Spleen (tissue), 11 donors: ENCODE data around the gene STRBP. TPM values are rescaled to one million over a fixed set of nuclear protein-coding genes. Genes with fewer than 3 reads are reported as not detected.

Source experiments
- DNase-seq: peaks from one replicate; pipeline ENCODE4 v3.0.0-alpha.2; 2020
- H3K27ac ChIP-seq, 8 donors: fragments of 200-600 bp; sonication (generic) in 7 of 8; 1 replicate in 4 of 8; 2 replicates in 4 of 8; pipeline versions ENCODE4 v1.5.0 to v1.8.0; 2016 to 2021; ENCODE audit warnings: inconsistent platforms in 4 of 8, mild to moderate bottlenecking in 4 of 8, moderate library complexity in 1 of 8
- H3K27me3 ChIP-seq, 7 donors: fragments of 200-600 bp; sonication (generic) in 6 of 7; replicated peaks in 1 of 7; 1 replicate in 4 of 7; 2 replicates in 3 of 7; pipeline versions ENCODE4 v1.5.0 to v1.8.0; 2016 to 2021; ENCODE audit warnings: inconsistent platforms in 3 of 7, mild to moderate bottlenecking in 1 of 7
- H3K36me3 ChIP-seq, 6 donors: fragments of 200-600 bp; sonication (generic) in 5 of 6; 1 replicate in 4 of 6; 2 replicates in 2 of 6; pipeline versions ENCODE4 v1.5.0 to v1.8.0; 2016 to 2021; ENCODE audit warnings: inconsistent platforms in 2 of 6
- H3K4me1 ChIP-seq, 6 donors: fragments of 200-600 bp; sonication (generic) in 5 of 6; 1 replicate in 3 of 6; 2 replicates in 3 of 6; pipeline versions ENCODE4 v1.5.0 to v1.8.0; 2016 to 2021; ENCODE audit warnings: inconsistent platforms in 3 of 6
- H3K4me3 ChIP-seq, 8 donors: fragments of 200-600 bp; sonication (generic) in 7 of 8; 1 replicate in 4 of 8; 2 replicates in 4 of 8; pipeline versions ENCODE4 v1.5.0 to v1.8.0; 2016 to 2021; ENCODE audit warnings: inconsistent platforms in 4 of 8, mild to moderate bottlenecking in 4 of 8, moderate library complexity in 2 of 8
- H3K9me3 ChIP-seq, 8 donors: fragments of 200-600 bp; sonication (generic) in 7 of 8; 1 replicate in 4 of 8; 2 replicates in 4 of 8; pipeline versions ENCODE4 v1.5.0 to v1.8.0; 2016 to 2021; ENCODE audit warnings: inconsistent platforms in 4 of 8
- CTCF ChIP-seq, 11 experiments: fragments of 200-600 bp in 7 of 11; fragments of 450-650 bp in 4 of 11; sonication (generic) in 4 of 11; IDR thresholded peaks in 8 of 11; conservative IDR thresholded peaks in 3 of 11; 1 replicate in 7 of 11; 2 replicates in 4 of 11; pipeline versions ENCODE4 v1.4.0 to v1.8.0; 2016 to 2021; ENCODE audit warnings: antibody characterized with exemption in 11 of 11, inconsistent platforms in 4 of 11, mild to moderate bottlenecking in 1 of 11
- POLR2A ChIP-seq, 3 donors: fragments of 450-650 bp; IDR thresholded peaks; one replicate each; pipeline ENCODE4 v1.5.1; 2017; ENCODE audit warnings: antibody characterized with exemption in 3 of 3, mild to moderate bottlenecking in 1 of 3
- POLR2AphosphoS5 ChIP-seq, 3 donors: sonication (generic); formaldehyde crosslinking; IDR thresholded peaks; one replicate each; pipeline ENCODE4 v1.5.1; 2017; ENCODE audit warnings: antibody characterized with exemption in 3 of 3
- WGBS, 5 donors: extraction: QIAGEN DNeasy Blood & Tissue Kit in 3 of 5; methylation state at CpG; one replicate each; pipeline versions ENCODE4 v1.1.5 to v1.1.7; 2013 to 2018; 5-methylcytosine and 5-hydroxymethylcytosine counted together
- intact Hi-C: fragments of 100-400 bp; cut with DNase I; formaldehyde crosslinking; loops from one replicate; pipeline ENCODE4 v1.15.0; 2023; ENCODE audit warnings: low total_unique reads
- polyA plus RNA-seq, 3 donors: library from polyadenylated mRNA; stranded (reverse); fragments of 200-250 nt; gene quantifications; one replicate each; pipeline ENCODE4 v1.2.1, GENCODE V29; 2013
- total RNA-seq, 7 donors: library from RNA; depleted of rRNA in 3 of 7; stranded (reverse); fragments of >200 nt in 3 of 7; fragmentation: NEBNext Ultra II Directional in 4 of 7; extraction: Animal tissue kit (Norgen Biotek cat#: 25700) in 4 of 7; gene quantifications; one replicate each; pipeline versions ENCODE4 v1.1.0 to v1.2.1, GENCODE V29; 2016 to 2021
- donor health status: healthy with polysubstance abuse.
- donor health status: DM: no; HTN: no; CAD: no; lungs with moderate emphysema.
- donor health status: DM: no; HTN: no; CAD: no.
- donor health status: Bipolar disorder and iron deficiency.
- donor health status: healthy.
- donor health status: DM: no; HTN: no; CAD: no.
- donor health status: DM: yes; HTN: yes; CAD: no.

Gene STRBP
- total and polyA plus RNA-seq, 10 donors, result 23.8 to 57.1 (median 36.7) TPM

- H3K4me1 ChIP-seq, result peaks cover 0 to 21% (median 9%) of the 10 kb centered on the region in 6 donors
- WGBS, 5 donors, result 71 to 84% (median 78%) methylated on average over 3 of the region's 3 CpGs
- H3K27ac ChIP-seq, result no peak overlapping the region
- intact Hi-C loops, result no loop called here
- H3K27me3 ChIP-seq, result no peaks in the 10 kb centered on the region
- H3K36me3 ChIP-seq, result peaks cover 0 to 23% (median 0%) of the 10 kb centered on the region in 6 donors
- H3K4me3 ChIP-seq, result no peak overlapping the region
- H3K9me3 ChIP-seq, result no peaks in the 10 kb centered on the region
- DNase-seq, result no peak
- TF ChIP-seq POLR2A (IDR thresholded peaks at IDR 0.05) (no peak), CTCF (IDR thresholded peaks at IDR 0.05 in 8 of 11, conservative IDR thresholded peaks at IDR 0.05 in 3 of 11) (no peak), POLR2AphosphoS5 (IDR thresholded peaks at IDR 0.05) (no peak)
These were observed 98.5 kb downstream of the STRBP start for GRCh38 chr9:123169926-123170325.

GRCh38 chr9:123168586-123168985, 99.8 kb downstream of the STRBP start:
- Histone ChIP-seq H3K36me3 (peaks cover 0 to 23% (median 0%) of the 10 kb centered on the region in 6 donors), H3K27me3 (no peaks in the 10 kb centered on the region), H3K4me3 (no peak overlapping the region), H3K9me3 (no peaks in the 10 kb centered on the region), H3K4me1 (peaks cover 0 to 7% (median 0%) of the 10 kb centered on the region in 6 donors), H3K27ac (no peak overlapping the region)
- 90 to 97% (median 94%) methylated on average over 2 of the region's 2 CpGs for WGBS, 5 donors
- TF ChIP-seq POLR2AphosphoS5 (IDR thresholded peaks at IDR 0.05) (no peak), POLR2A (IDR thresholded peaks at IDR 0.05) (no peak), CTCF (IDR thresholded peaks at IDR 0.05 in 8 of 11, conservative IDR thresholded peaks at IDR 0.05 in 3 of 11) (no peak)
- DNase-seq, result no peak
- intact Hi-C loops, result no loop called here

GRCh38 chr9:123167474-123167873, 100.9 kb downstream of the STRBP start:
- Histone ChIP-seq H3K27ac (no peak overlapping the region), H3K27me3 (no peaks in the 10 kb centered on the region), H3K4me3 (no peak overlapping the region), H3K36me3 (peaks cover 0 to 14% (median 0%) of the 10 kb centered on the region in 6 donors), H3K9me3 (no peaks in the 10 kb centered on the region), H3K4me1 (peaks cover 0 to 4% (median 0%) of the 10 kb centered on the region in 6 donors)
- no peak for DNase-seq
- WGBS, 5 donors, result 70 to 84% (median 75%) methylated on average over 1 of the region's 1 CpG
- intact Hi-C loops, result no loop called here
- no peak for TF ChIP-seq POLR2A (IDR thresholded peaks at IDR 0.05)
- no peak for TF ChIP-seq POLR2AphosphoS5 (IDR thresholded peaks at IDR 0.05)
- no peak for TF ChIP-seq CTCF (IDR thresholded peaks at IDR 0.05 in 8 of 11, conservative IDR thresholded peaks at IDR 0.05 in 3 of 11)

GRCh38 chr9:123165813-123166212, 102.6 kb downstream of the STRBP start:
- no peak for DNase-seq
- peaks cover 0 to under 1% (median 0%) of the 10 kb centered on the region in 6 donors for H3K36me3 ChIP-seq
- peaks cover 0 to 4% (median 0%) of the 10 kb centered on the region in 6 donors for H3K4me1 ChIP-seq
- 95 to 100% (median 98%) methylated on average over 1 of the region's 1 CpG for WGBS, 5 donors
- no peak overlapping the region for H3K27ac ChIP-seq
- no peak for TF ChIP-seq POLR2A (IDR thresholded peaks at IDR 0.05)
- TF ChIP-seq POLR2AphosphoS5 (IDR thresholded peaks at IDR 0.05), result no peak
- TF ChIP-seq CTCF (IDR thresholded peaks at IDR 0.05 in 8 of 11, conservative IDR thresholded peaks at IDR 0.05 in 3 of 11), result no peak
- no peaks in the 10 kb centered on the region for H3K27me3 ChIP-seq
- intact Hi-C loops, result no loop called here
- no peaks in the 10 kb centered on the region for H3K9me3 ChIP-seq
- H3K4me3 ChIP-seq, result no peak overlapping the region
